Sigmoid colon (tissue), 4 donors: ENCODE measurements around the gene F2R.

Source experiments
- CTCF ChIP-seq, 4 experiments: fragments of 450-650 bp in 3 of 4; fragments of 200-600 bp in 1 of 4; IDR thresholded peaks; one replicate each; pipeline ENCODE4 v1.5.1; 2016 to 2019; ENCODE audit warnings: antibody characterized with exemption in 4 of 4, mild to moderate bottlenecking in 3 of 4, moderate library complexity in 2 of 4
- POLR2A ChIP-seq, 2 donors: fragments of 450-650 bp; IDR thresholded peaks; one replicate each; pipeline ENCODE4 v1.6.1; 2016; ENCODE audit warnings: antibody characterized with exemption in 2 of 2, mild to moderate bottlenecking in 2 of 2, moderate library complexity in 2 of 2
- POLR2AphosphoS5 ChIP-seq, 4 donors: sonication (generic); formaldehyde crosslinking; IDR thresholded peaks; one replicate each; pipeline ENCODE4 v1.6.1; 2017; ENCODE audit warnings: antibody characterized with exemption in 4 of 4

GRCh38 chr5:76735762-76736545 lies 20.0 kb downstream of the F2R start:
- TF ChIP-seq POLR2A (IDR thresholded peaks at IDR 0.05) (no peak), CTCF (IDR thresholded peaks at IDR 0.05) (no peak), POLR2AphosphoS5 (IDR thresholded peaks at IDR 0.05) (no peak)
